Activated naive CD8-positive, alpha-beta T cell treated with anti-CD3 and anti-CD28 coated beads, Interleukin-2, amount 10 ng/mL, durations not matched to agents 7 days and 5 days (primary cell): ENCODE measurements around the gene MOBP. TPM values are rescaled to one million over a fixed set of nuclear protein-coding genes. Genes with fewer than 3 reads are reported as not detected.
A peak's percentile ranks its signal among the peaks of the same experiment; 100 is the strongest.

Experiments used
- ATAC-seq: fragments of 150-1000 bp; cut with Tn5 transposase; one replicate; pipeline ENCODE4 v1.10.0; 2021; ENCODE audit warnings: low read depth, moderate library complexity
- POLR2A ChIA-PET: fragments of 350-600 bp; sonication (Branson Sonifier 250); formaldehyde crosslinking; loops from one replicate; lab custom pipeline; 2021; ENCODE audit warnings: antibody characterized with exemption; lab: Charles Lee
- DNase-seq: peaks from one replicate; pipeline ENCODE4 v3.0.0; 2021
- H3K27ac Mint-ChIP-seq: one replicate; pipeline ENCODE4 v1.8.0; 2022; ENCODE audit warnings: mild to moderate bottlenecking, mixed read lengths
- H3K27me3 Mint-ChIP-seq: one replicate; pipeline ENCODE4 v1.8.0; 2022; ENCODE audit warnings: mild to moderate bottlenecking, moderate library complexity, mixed read lengths
- H3K36me3 Mint-ChIP-seq: one replicate; pipeline ENCODE4 v1.8.0; 2021; ENCODE audit warnings: mild to moderate bottlenecking, mixed read lengths
- H3K4me1 Mint-ChIP-seq: one replicate; pipeline ENCODE4 v1.8.0; 2021; ENCODE audit warnings: mixed read lengths
- H3K4me3 Mint-ChIP-seq: one replicate; pipeline ENCODE4 v1.8.0; 2022; ENCODE audit warnings: mild to moderate bottlenecking, moderate library complexity, mixed read lengths
- H3K9me3 Mint-ChIP-seq: one replicate; pipeline ENCODE4 v1.8.0; 2021; ENCODE audit warnings: mixed read lengths
- total RNA-seq, 2 experiments: library from RNA; stranded (reverse); gene quantifications; one replicate each; pipeline ENCODE4 v1.2.3, GENCODE V29; 2021

MOBP gene
- total RNA-seq, 2 experiments from 2014 or later, result not detected

DNA sequence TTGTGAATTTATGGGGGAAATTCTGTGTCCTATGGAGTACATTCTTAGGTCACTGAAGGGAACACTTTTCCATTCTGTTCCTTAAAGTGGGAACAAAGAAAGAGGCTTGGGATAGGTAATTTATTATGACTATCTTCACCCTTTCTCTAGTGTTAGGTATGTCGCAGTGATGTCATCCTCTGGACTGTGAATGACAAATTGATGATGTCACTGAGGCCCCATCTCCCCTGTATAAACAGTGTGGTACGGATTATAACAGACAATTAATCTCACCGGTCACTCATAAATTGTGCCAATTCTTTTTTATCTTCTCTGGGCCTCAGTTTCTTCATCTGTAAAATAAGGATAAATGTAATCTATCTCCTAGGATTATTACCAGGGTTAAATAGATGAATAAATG, 23.5 kb downstream of the MOBP start:
- Mint-ChIP-seq H3K4me1 (peaks cover 29% of the 10 kb centered on the region), H3K9me3 (no peaks in the 10 kb centered on the region), H3K27ac (no peak overlapping the region), H3K27me3 (peaks cover 26% of the 10 kb centered on the region), H3K4me3 (no peak overlapping the region), H3K36me3 (peaks cover 2% of the 10 kb centered on the region)
- POLR2A ChIA-PET, result interaction anchor here (1.0 kb wide), 1 partner anchor 85 kb away, joined by 4 read pairs; the partner anchor contains the start of gene RPSA
- DNase-seq (no peak), ATAC-seq (no peak)

- DNase-seq (no peak), ATAC-seq (peak; percentile 86)
- peaks cover 24% of the 10 kb centered on the region for H3K27me3 Mint-ChIP-seq
- peaks cover 29% of the 10 kb centered on the region for H3K4me1 Mint-ChIP-seq
- no peaks in the 10 kb centered on the region for H3K9me3 Mint-ChIP-seq
- POLR2A ChIA-PET, result interaction anchor here (1.0 kb wide), 1 partner anchor 85 kb away, joined by 4 read pairs; the partner anchor contains the start of gene RPSA
- H3K36me3 Mint-ChIP-seq, result peaks cover 2% of the 10 kb centered on the region
- H3K27ac Mint-ChIP-seq, result peak overlapping the region; percentile 67
- H3K4me3 Mint-ChIP-seq, result peak overlapping the region; percentile 31
Observed at GRCh38 chr3:39491733-39492350, 24.4 kb downstream of the MOBP start.

DNA sequence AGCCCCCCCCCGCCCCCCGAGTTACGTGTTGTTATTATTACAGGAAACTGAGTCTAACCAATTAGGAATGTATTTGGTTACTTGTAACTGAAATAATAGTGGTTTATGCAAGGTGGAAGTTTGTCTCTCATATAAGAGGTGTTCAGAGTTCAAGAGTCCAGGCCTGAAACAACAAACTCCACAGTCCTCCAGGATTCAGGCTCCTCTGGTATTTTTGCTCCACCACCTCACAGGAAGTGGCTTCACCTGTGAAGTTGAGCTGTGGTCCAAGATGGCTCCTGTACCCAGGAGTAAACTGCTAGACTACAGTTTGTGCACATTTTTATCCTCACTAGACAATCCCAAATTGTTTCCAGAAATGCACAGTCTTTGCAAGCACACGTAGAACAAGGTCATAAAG, 27.3 kb downstream of the MOBP start:
- no peak for DNase-seq
- Mint-ChIP-seq H3K36me3 (peaks cover 2% of the 10 kb centered on the region), H3K4me1 (peaks cover 39% of the 10 kb centered on the region), H3K9me3 (no peaks in the 10 kb centered on the region), H3K27me3 (peaks cover 18% of the 10 kb centered on the region), H3K4me3 (no peak overlapping the region), H3K27ac (no peak overlapping the region)
- POLR2A ChIA-PET, result interaction anchor here (1.2 kb wide), 1 partner anchor 88 kb away, joined by 7 read pairs; the partner anchor contains the start of gene RPSA
- ATAC-seq, result peak; percentile 30

DNA sequence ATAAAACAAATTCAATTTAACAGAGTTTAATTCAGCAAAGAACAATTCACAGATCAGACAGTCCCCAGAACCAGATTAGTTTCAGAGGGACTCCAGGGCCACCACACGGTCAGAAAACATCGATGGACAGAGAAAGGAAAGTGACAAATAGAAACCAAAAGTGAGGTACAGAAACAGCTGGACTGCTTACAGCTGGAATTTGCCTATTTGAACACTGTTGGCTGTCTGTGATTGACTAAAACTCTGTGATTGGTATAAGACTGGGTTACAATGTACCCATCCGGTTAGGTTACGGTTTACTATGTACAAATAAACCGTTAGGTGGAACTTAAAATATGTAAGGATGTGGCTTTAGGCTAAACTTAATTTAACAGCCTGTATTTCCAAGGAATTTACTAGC, 30.3 kb downstream of the MOBP start:
- peaks cover 28% of the 10 kb centered on the region for H3K4me1 Mint-ChIP-seq
- POLR2A ChIA-PET, result no interaction called here
- ATAC-seq (no peak), DNase-seq (no peak)
- H3K4me3 Mint-ChIP-seq, result no peak overlapping the region
- H3K27ac Mint-ChIP-seq, result no peak overlapping the region
- H3K9me3 Mint-ChIP-seq, result no peaks in the 10 kb centered on the region
- peaks cover 2% of the 10 kb centered on the region for H3K36me3 Mint-ChIP-seq
- H3K27me3 Mint-ChIP-seq, result peaks cover 39% of the 10 kb centered on the region

- no peaks in the 10 kb centered on the region for H3K36me3 Mint-ChIP-seq
- DNase-seq (no peak), ATAC-seq (peak; percentile 56)
- POLR2A ChIA-PET, result interaction anchor here (1.5 kb wide), 1 partner anchor 52 kb away, joined by 4 read pairs; no protein-coding TSS in a partner anchor
- peaks cover 21% of the 10 kb centered on the region for H3K4me1 Mint-ChIP-seq
- no peak overlapping the region for H3K27ac Mint-ChIP-seq
- peaks cover 45% of the 10 kb centered on the region for H3K27me3 Mint-ChIP-seq
- no peaks in the 10 kb centered on the region for H3K9me3 Mint-ChIP-seq
- no peak overlapping the region for H3K4me3 Mint-ChIP-seq
Observed at GRCh38 chr3:39499651-39500273, 32.3 kb downstream of the MOBP start.

GRCh38 chr3:39501059-39501458, 33.6 kb downstream of the MOBP start:
- H3K4me1 Mint-ChIP-seq, result peaks cover 14% of the 10 kb centered on the region

GRCh38 chr3:39501968-39502837, 34.7 kb downstream of the MOBP start:
- ATAC-seq (no peak), DNase-seq (no peak)
- POLR2A ChIA-PET, result no interaction called here
- no peak overlapping the region for H3K27ac Mint-ChIP-seq
- peaks cover 41% of the 10 kb centered on the region for H3K27me3 Mint-ChIP-seq
- H3K4me1 Mint-ChIP-seq, result peaks cover 14% of the 10 kb centered on the region
- H3K36me3 Mint-ChIP-seq, result no peaks in the 10 kb centered on the region
- H3K4me3 Mint-ChIP-seq, result no peak overlapping the region
- H3K9me3 Mint-ChIP-seq, result no peaks in the 10 kb centered on the region

More at GRCh38 chr3:39501059-39501458, 33.6 kb downstream of the MOBP start:
- Mint-ChIP-seq H3K27ac (no peak overlapping the region), H3K4me3 (no peak overlapping the region), H3K9me3 (no peaks in the 10 kb centered on the region), H3K36me3 (no peaks in the 10 kb centered on the region), H3K27me3 (peaks cover 45% of the 10 kb centered on the region)
- no peak for DNase-seq
- ATAC-seq, result no peak
- POLR2A ChIA-PET, result no interaction called here

GRCh38 chr3:39502838-39503145, 35.3 kb downstream of the MOBP start:
- Mint-ChIP-seq H3K4me3 (no peak overlapping the region), H3K27me3 (peaks cover 40% of the 10 kb centered on the region), H3K27ac (no peak overlapping the region), H3K36me3 (no peaks in the 10 kb centered on the region), H3K9me3 (no peaks in the 10 kb centered on the region), H3K4me1 (peaks cover 14% of the 10 kb centered on the region)
- POLR2A ChIA-PET, result no interaction called here
- DNase-seq, result no peak
- no peak for ATAC-seq

GRCh38 chr3:39505866-39506742, 38.6 kb downstream of the MOBP start:
- Mint-ChIP-seq H3K27me3 (peaks cover 31% of the 10 kb centered on the region), H3K36me3 (no peaks in the 10 kb centered on the region), H3K27ac (no peak overlapping the region), H3K4me3 (no peak overlapping the region), H3K9me3 (no peaks in the 10 kb centered on the region), H3K4me1 (peaks cover 3% of the 10 kb centered on the region)
- no peak for ATAC-seq
- POLR2A ChIA-PET, result no interaction called here
- DNase-seq, result no peak

DNA sequence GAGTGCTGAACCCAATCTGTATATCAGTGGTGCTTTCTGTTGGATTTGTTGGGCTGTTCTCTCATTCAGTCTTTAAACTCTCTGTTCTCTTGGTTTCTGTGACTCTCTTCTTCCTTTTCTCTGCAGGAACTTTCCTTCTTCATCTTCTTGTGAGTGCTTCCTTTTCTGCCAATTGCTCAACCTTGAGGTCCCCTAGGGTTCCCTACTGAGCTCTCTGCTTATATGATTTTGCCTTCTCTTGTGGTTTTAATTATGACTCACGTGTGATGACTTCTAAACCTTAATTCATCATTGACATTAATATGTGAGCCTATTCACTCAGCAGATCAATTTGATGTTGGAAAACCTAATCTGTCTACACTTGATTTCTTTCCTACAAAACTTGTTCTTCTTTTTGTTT, 39.4 kb downstream of the MOBP start:
- Mint-ChIP-seq H3K27me3 (peaks cover 32% of the 10 kb centered on the region), H3K27ac (no peak overlapping the region), H3K4me3 (no peak overlapping the region), H3K9me3 (no peaks in the 10 kb centered on the region), H3K4me1 (no peaks in the 10 kb centered on the region), H3K36me3 (no peaks in the 10 kb centered on the region)
- no peak for DNase-seq
- no peak for ATAC-seq
- POLR2A ChIA-PET, result no interaction called here

DNA sequence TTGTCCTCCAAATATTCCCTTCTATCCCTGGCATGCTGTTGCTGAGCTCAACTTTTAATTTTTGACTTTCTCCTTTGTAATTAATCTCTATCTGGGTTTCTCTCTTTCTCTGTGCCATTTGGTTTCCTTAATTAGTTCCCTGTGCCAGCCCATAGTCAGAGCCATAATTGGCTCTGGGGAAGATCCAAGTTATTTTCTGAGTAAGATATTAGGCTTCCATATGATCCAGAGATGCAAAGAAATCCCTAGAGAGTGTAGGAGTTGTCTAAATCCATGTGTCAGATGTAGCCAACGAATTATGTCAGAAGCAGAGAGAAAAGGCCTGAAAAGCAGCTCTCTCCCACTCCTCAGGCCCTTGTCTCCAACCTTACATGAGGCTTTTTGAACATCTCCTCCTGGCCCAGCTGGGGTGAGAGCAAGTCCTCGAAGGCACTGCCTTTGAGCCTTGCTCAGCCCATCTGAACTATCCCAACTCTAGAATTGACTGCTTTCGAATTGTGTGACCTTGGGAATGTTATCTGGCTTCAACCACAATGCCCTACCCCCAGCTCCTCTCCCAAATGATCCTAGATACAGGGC, 46.4 kb downstream of the MOBP start:
- Mint-ChIP-seq H3K27ac (no peak overlapping the region), H3K9me3 (no peaks in the 10 kb centered on the region), H3K36me3 (no peaks in the 10 kb centered on the region), H3K4me1 (peaks cover 4% of the 10 kb centered on the region), H3K27me3 (peaks cover 26% of the 10 kb centered on the region), H3K4me3 (no peak overlapping the region)
- DNase-seq, result no peak
- POLR2A ChIA-PET, result no interaction called here
- ATAC-seq, result no peak

DNA sequence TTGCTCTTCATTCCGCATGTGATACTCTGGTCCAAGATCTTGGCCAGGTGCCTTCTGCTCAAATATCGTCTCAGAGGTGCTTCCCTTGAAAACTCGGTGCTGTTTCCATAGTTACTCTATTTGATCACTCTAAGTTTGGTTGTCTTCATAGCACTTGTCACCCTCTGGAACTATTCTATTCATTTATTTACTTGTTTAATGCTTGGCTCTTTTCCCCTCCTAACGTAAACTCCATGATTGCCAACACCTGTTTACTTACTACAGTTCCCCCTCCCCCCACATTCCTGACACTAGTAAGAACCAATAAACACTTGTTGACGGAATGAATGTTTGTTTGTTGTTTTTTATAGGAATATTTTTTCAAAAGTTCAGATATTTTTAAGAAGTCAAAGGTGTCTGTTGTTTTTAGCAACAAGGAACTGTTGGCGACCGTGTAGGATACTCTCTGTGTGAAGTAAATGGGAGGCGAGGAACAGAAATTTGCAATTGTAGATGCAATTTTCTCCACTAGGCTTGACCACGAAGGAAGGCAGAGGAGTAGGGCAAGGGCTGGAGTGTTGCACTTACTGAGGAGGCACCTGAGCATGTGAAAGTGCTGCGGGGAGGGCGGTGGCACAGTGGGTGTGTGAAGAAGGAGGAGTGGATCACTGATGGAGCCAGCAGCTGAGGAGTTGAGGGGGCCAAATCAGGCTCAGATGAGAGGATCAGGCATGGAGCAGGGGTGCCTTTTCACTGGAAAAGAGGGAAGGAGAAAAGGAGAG, 48.4 kb downstream of the MOBP start:
- Mint-ChIP-seq H3K9me3 (no peaks in the 10 kb centered on the region), H3K27ac (no peak overlapping the region), H3K27me3 (peaks cover 36% of the 10 kb centered on the region), H3K4me3 (no peak overlapping the region), H3K36me3 (no peaks in the 10 kb centered on the region), H3K4me1 (peaks cover 4% of the 10 kb centered on the region)
- no peak for DNase-seq
- ATAC-seq, result no peak
- POLR2A ChIA-PET, result no interaction called here
